CD4-positive, alpha-beta T cell (primary cell): ENCODE measurements around the gene TRHDE. TPM values are rescaled to one million over a fixed set of nuclear protein-coding genes. Genes with fewer than 3 reads are reported as not detected.

Experiments used
- ATAC-seq: fragments of 200-7000 bp; cut with Tn5 transposase; one replicate; pipeline ENCODE4 v1.10.0; 2022; ENCODE audit warnings: mild to moderate bottlenecking; ENCODE audit not compliant: poor library complexity
- CTCF ChIA-PET: fragments of 350-600 bp; sonication (Branson Sonifier 250); formaldehyde crosslinking; loops from one replicate; lab custom pipeline; 2021; ENCODE audit warnings: antibody characterized with exemption, inconsistent platforms; lab: Charles Lee
- POLR2A ChIA-PET: fragments of 350-600 bp; sonication (Branson Sonifier 250); formaldehyde crosslinking; loops from one replicate; lab custom pipeline; 2021; ENCODE audit warnings: antibody characterized with exemption, inconsistent platforms; lab: Charles Lee
- DNase-seq, 14 experiments: peaks; one replicate each; pipeline ENCODE4 v3.0.0-alpha.2; 2013 to 2020; ENCODE audit warnings: mixed read lengths in 2 of 14
- H3K27ac ChIP-seq, 2 donors: one replicate each; pipeline versions ENCODE4 v1.5.1 to v1.7.0; 2013; ENCODE audit warnings: low read length in 2 of 2, low read depth in 1 of 2, mild to moderate bottlenecking in 1 of 2
- H3K27me3 ChIP-seq, 2 experiments: 1 replicate in 1 of 2; 2 replicates in 1 of 2; pipeline versions ENCODE4 v1.6.1 to v1.7.0; 2013; ENCODE audit warnings: low read length in 2 of 2, control low read depth in 1 of 2, mild to moderate bottlenecking in 1 of 2, moderate library complexity in 1 of 2; ENCODE audit not compliant: insufficient read depth in 2 of 2, control insufficient read depth in 1 of 2
- H3K36me3 ChIP-seq: one replicate; pipeline ENCODE4 v1.6.1; 2013; ENCODE audit warnings: low read length, control low read depth; ENCODE audit not compliant: insufficient read depth
- H3K4me1 ChIP-seq: one replicate; pipeline ENCODE4 v1.6.1; 2013; ENCODE audit warnings: low read length, control low read depth; ENCODE audit not compliant: insufficient read depth
- H3K4me3 ChIP-seq: one replicate; pipeline ENCODE4 v1.5.1; 2013; ENCODE audit warnings: mild to moderate bottlenecking, low read length, moderate library complexity
- H3K9me3 ChIP-seq, 2 experiments: 1 replicate in 1 of 2; 2 replicates in 1 of 2; pipeline versions ENCODE4 v1.6.1 to v1.7.0; 2013; ENCODE audit warnings: low read length in 2 of 2, mild to moderate bottlenecking in 2 of 2, control low read depth in 1 of 2, moderate library complexity in 1 of 2; ENCODE audit not compliant: control insufficient read depth in 1 of 2, insufficient read depth in 1 of 2
- H3K27ac Mint-ChIP-seq: one replicate; pipeline ENCODE4 v1.8.0; 2020; ENCODE audit warnings: mixed read lengths
- H3K27me3 Mint-ChIP-seq: one replicate; pipeline ENCODE4 v1.8.0; 2021; ENCODE audit warnings: mixed read lengths
- H3K36me3 Mint-ChIP-seq: one replicate; pipeline ENCODE4 v1.8.0; 2021; ENCODE audit warnings: low read depth, mixed read lengths
- H3K4me1 Mint-ChIP-seq: one replicate; pipeline ENCODE4 v1.8.0; 2021; ENCODE audit warnings: low read depth, mixed read lengths
- H3K4me3 Mint-ChIP-seq: one replicate; pipeline ENCODE4 v1.8.0; 2020; ENCODE audit warnings: mild to moderate bottlenecking, mixed read lengths
- H3K9me3 Mint-ChIP-seq: one replicate; pipeline ENCODE4 v1.8.0; 2020; ENCODE audit warnings: mixed read lengths
- CTCF ChIP-seq: fragments of 200-600 bp; IDR thresholded peaks from one replicate; pipeline ENCODE4 v1.8.0; 2022; ENCODE audit warnings: antibody characterized with exemption, mild to moderate bottlenecking
- intact Hi-C, 2 experiments: fragments of 100-400 bp; cut with DNase I in 1 of 2; cut with micrococcal nuclease in 1 of 2; formaldehyde crosslinking; loops; one replicate each; pipeline versions ENCODE4 v1.15.1 to v1.9.0; 2023 to 2025; cut with DNase I, micrococcal nuclease
- total RNA-seq, 174 experiments: library from RNA in 2 of 174; stranded (reverse) in 2 of 174; gene quantifications; one replicate each; pipeline ENCODE4 v1.2.3 and lab custom pipeline; 2021 to 2026

TRHDE gene
- total RNA-seq, 2 experiments from 2014 or later: not detected

- no peak for TF ChIP-seq CTCF
- no peak for ATAC-seq
- Histone ChIP-seq H3K4me1 (no peaks in the 10 kb centered on the region), H3K9me3 (peaks cover 0 to 4% of the 10 kb centered on the region in 2 experiments), H3K4me3 (no peak overlapping the region), H3K27me3 (no peaks in the 10 kb centered on the region), H3K36me3 (no peaks in the 10 kb centered on the region), H3K27ac (no peak overlapping the region)
- H3K4me1 Mint-ChIP-seq: no peaks in the 10 kb centered on the region
- H3K27ac Mint-ChIP-seq: no peak overlapping the region
- no peaks in the 10 kb centered on the region for H3K36me3 Mint-ChIP-seq
- intact Hi-C loops: no loop called here
- DNase-seq: no peak
- no peak overlapping the region for H3K4me3 Mint-ChIP-seq
- CTCF ChIA-PET: no interaction called here
- H3K9me3 Mint-ChIP-seq: peaks cover 3% of the 10 kb centered on the region
- POLR2A ChIA-PET: no interaction called here
- H3K27me3 Mint-ChIP-seq: no peaks in the 10 kb centered on the region
Measured at GRCh38 chr12:72570601-72571000, 298.4 kb downstream of the TRHDE start.

GRCh38 chr12:72574138-72574537 is 302.0 kb downstream of the TRHDE start:
- H3K9me3 Mint-ChIP-seq: peaks cover 4% of the 10 kb centered on the region
- intact Hi-C loops: no loop called here
- no peaks in the 10 kb centered on the region for H3K27me3 ChIP-seq
- DNase-seq: no peak
- TF ChIP-seq CTCF: no peak
- H3K4me3 Mint-ChIP-seq: no peak overlapping the region
- H3K36me3 ChIP-seq: no peaks in the 10 kb centered on the region
- no peaks in the 10 kb centered on the region for H3K36me3 Mint-ChIP-seq
- ChIA-PET POLR2A (no interaction called here), CTCF (no interaction called here)
- H3K27ac ChIP-seq: no peak overlapping the region
- no peaks in the 10 kb centered on the region for H3K4me1 ChIP-seq
- H3K27me3 Mint-ChIP-seq: no peaks in the 10 kb centered on the region
- H3K4me1 Mint-ChIP-seq: no peaks in the 10 kb centered on the region
- no peak overlapping the region for H3K4me3 ChIP-seq
- H3K27ac Mint-ChIP-seq: no peak overlapping the region
- H3K9me3 ChIP-seq: peaks cover 0 to 4% of the 10 kb centered on the region in 2 experiments
- ATAC-seq: no peak

GRCh38 chr12:72578327-72578726 is 306.2 kb downstream of the TRHDE start:
- no peak for DNase-seq
- no peak overlapping the region for H3K27ac ChIP-seq
- H3K27me3 Mint-ChIP-seq: no peaks in the 10 kb centered on the region
- H3K4me3 ChIP-seq: no peak overlapping the region
- peaks cover 5% of the 10 kb centered on the region for H3K9me3 Mint-ChIP-seq
- ChIA-PET CTCF (no interaction called here), POLR2A (no interaction called here)
- no peaks in the 10 kb centered on the region for H3K27me3 ChIP-seq
- H3K4me1 Mint-ChIP-seq: no peaks in the 10 kb centered on the region
- H3K36me3 ChIP-seq: no peaks in the 10 kb centered on the region
- H3K36me3 Mint-ChIP-seq: no peaks in the 10 kb centered on the region
- ATAC-seq: no peak
- no peaks in the 10 kb centered on the region for H3K4me1 ChIP-seq
- intact Hi-C loops: no loop called here
- no peaks in the 10 kb centered on the region for H3K9me3 ChIP-seq
- no peak overlapping the region for H3K4me3 Mint-ChIP-seq
- no peak for TF ChIP-seq CTCF
- no peak overlapping the region for H3K27ac Mint-ChIP-seq
